ENCODE results near the gene ATP5PO.
"Not testable (repeated sequence)": the region's sequence is repeated elsewhere in the genome, so short reads cannot be mapped to it uniquely, and the experiment has no call there.

DNA sequence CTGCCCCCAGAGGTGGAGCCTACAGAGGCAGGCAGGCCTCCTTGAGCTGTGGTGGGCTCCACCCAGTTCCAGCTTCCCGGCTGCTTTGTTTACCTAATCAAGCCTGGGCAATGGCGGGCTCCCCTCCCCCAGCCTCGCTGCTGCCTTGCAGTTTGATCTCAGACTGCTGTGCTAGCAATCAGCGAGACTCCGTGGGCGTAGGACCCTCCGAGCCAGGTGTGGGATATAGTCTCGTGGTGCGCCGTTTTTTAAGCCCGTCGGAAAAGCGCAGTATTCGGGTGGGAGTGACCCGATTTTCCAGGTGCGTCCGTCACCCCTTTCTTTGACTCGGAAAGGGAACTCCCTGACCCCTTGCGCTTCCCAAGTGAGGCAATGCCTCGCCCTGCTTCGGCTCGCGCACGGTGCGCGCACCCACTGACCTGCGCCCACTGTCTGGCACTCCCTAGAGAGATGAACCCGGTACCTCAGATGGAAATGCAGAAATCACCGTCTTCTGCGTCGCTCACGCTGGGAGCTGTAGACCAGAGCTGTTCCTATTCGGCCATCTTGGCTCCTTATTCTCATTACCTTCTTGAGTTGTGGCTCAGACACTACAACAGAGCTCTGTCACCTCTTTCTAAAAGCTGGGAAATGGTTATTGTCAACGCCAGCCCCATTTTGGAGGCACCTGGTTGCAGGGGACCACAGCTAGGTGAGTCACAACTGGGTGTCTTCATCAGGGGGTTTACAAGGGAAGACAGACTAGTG, 15.6 kb upstream of the ATP5PO start:
- TF ChIP-seq, protein P1, sequence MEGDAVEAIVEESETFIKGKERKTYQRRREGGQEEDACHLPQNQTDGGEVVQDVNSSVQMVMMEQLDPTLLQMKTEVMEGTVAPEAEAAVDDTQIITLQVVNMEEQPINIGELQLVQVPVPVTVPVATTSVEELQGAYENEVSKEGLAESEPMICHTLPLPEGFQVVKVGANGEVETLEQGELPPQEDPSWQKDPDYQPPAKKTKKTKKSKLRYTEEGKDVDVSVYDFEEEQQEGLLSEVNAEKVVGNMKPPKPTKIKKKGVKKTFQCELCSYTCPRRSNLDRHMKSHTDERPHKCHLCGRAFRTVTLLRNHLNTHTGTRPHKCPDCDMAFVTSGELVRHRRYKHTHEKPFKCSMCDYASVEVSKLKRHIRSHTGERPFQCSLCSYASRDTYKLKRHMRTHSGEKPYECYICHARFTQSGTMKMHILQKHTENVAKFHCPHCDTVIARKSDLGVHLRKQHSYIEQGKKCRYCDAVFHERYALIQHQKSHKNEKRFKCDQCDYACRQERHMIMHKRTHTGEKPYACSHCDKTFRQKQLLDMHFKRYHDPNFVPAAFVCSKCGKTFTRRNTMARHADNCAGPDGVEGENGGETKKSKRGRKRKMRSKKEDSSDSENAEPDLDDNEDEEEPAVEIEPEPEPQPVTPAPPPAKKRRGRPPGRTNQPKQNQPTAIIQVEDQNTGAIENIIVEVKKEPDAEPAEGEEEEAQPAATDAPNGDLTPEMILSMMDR (IDR thresholded peaks at IDR 0.05): not testable (repeated sequence)
- not testable (repeated sequence) for TF ChIP-seq POLR2A (IDR thresholded peaks at IDR 0.05)
